ENCODE data around the gene RAMP1.

Gene RAMP1

DNA sequence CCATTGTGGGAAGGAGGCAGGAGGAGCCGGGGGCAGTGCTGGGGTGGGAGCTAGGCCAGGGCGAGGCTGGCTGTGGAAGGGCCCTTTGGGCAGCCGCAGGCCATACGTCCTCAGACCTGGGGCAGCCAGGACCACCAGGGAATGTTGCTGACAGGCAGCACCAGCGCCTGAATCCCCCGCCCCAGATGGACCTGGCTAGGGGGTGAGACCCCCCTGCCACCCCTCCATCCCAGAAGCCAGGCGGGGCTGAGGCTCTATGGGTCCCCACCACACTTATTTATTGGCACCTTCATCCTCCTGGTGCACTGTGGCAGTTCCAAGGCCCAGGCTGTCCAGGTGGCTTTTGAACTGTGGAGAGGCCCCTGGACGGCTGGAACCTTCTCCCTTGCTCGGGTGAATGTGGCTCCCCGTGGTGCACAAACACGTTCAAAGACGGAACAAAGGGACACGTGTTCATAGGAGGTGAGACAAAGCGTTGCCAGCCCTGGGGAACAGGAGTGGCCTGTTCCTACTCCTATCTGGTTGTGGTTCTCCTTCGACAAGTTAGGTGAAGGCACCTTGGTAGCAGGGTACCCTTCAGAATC is 35.1 kb downstream of the RAMP1 start:
- no peak for DNase-seq

DNA sequence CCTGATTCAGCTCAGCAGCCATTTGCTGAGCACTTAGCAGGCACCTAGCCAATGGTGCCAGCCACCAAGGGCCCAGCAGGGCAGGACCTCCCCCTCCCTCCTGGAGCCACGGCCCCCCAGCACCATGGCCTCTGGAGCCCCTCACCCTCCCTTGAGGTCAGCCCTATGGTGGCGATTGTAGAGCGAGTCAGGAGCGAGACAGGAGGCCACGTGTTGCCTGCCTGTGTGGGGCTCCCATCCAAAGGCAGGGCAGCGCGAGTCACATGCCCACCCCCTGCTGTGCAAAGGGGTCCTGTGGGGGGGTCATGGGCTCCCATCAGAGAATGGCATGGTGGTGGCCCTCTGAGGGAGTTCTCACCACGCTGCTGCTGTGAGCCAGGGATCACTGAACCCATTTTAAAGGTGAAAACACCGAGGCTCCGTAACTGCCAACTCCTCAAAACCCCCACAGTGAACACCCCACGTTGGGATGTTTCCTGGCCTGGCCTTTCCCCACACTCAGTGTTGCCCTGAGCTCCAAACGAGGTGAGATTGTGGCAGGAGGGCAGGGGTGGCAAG is 35.6 kb downstream of the RAMP1 start:
- DNase-seq, result no peak

DNA sequence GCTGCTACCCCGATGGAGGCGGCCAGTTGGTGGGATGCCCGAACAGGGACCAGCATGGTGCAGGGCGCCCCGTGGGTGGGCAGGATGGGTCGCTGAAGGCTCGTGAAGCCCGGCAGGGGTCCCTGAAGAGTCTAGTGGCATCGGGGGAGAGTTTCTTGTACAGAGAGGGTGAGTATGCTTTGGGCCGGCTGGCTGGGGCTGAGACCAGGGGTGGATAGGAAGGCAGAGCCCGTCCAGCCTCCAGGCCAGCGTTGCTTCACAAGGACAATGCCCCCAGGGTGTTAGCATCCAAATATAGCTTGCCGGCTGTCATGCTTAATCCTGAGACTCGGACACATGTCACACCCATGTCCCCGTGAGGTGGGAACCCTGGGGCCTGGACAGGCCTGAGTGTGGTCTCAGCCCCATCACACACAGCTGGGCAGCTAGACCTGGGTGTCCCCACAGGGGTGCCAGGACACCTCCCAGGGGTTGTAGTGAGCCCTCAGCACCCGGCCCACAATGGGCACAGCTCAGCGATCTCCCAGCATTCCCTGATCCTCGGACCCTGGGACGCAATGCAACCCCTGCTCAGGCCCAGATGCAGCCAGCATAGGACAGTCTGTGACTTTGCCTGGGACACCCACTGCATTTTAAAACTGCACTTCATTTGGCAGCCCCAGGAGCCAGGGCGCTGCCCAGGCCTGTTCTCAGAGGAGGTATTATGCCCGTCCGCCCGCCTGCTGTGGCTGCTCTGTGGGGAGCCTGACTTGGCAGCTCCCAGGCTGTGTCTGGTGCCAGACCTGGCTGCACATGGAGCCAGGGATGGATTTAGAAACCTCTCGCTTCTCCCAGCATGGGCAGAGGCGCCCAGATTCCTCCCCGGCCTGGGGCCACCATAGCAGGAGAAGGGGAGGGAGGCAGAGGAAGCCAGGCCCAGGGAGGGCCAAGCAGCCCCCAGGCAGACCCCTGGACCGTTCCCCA is 36.4 kb downstream of the RAMP1 start:
- DNase-seq, result peak in 51 of 56 donors; percentile 27 to 87 (median 57)

DNA sequence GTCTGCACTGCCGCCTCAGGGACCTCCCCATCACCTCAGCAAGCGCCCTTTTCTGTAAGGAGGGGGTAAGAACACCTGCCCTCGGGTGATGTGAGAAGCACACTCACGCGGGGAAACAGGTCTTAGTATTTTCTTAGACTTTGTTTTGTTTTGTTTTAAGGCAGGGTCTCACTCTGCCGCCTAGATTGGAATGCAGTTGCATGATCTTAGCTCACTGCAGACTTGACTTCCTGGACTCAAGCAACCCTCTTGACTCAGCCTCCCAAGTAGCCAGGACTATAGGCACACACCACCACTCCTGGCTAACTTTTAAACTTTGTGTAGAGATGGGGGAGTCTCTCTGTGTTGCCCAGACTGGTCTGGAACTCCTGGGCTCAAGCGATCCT is 37.1 kb downstream of the RAMP1 start:
- DNase-seq, result no peak

DNA sequence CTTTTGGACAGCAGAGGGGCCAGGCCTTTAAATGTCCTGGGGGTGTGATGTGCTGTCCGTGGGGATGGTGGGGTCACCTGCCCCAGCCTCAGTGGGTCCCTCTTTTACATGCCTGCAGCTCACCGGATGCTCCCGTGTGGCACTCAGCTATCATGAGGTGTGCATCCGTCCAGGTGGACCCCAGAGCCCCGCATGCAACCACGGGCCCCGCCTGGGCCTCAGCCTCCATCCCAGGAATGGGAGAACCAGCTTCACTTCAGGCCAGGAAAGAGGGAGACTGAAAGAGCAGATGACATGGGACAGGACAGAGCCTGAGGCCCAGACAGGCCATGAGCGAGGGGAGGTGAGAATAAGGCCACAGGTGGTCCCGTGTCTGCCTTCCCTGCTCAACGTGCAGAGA is 37.5 kb downstream of the RAMP1 start:
- no peak for DNase-seq

DNA sequence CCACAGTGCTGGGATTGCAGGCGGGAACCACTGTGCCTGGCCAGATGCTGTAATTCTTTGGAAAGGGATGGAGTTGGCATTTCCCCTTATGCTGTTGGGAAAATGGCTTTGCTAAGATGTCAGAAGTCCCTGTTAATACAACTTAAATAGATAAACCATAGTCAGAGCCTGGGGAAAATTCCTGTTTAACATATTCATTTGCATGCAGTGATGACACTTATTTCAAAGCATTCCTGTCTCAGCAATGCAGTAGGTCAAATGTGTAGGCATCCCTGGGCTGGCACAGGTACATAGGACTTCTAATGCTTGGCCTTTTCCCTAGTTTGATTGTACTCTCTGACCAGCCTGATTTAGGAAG is 38.6 kb downstream of the RAMP1 start:
- DNase-seq, result no peak

DNA sequence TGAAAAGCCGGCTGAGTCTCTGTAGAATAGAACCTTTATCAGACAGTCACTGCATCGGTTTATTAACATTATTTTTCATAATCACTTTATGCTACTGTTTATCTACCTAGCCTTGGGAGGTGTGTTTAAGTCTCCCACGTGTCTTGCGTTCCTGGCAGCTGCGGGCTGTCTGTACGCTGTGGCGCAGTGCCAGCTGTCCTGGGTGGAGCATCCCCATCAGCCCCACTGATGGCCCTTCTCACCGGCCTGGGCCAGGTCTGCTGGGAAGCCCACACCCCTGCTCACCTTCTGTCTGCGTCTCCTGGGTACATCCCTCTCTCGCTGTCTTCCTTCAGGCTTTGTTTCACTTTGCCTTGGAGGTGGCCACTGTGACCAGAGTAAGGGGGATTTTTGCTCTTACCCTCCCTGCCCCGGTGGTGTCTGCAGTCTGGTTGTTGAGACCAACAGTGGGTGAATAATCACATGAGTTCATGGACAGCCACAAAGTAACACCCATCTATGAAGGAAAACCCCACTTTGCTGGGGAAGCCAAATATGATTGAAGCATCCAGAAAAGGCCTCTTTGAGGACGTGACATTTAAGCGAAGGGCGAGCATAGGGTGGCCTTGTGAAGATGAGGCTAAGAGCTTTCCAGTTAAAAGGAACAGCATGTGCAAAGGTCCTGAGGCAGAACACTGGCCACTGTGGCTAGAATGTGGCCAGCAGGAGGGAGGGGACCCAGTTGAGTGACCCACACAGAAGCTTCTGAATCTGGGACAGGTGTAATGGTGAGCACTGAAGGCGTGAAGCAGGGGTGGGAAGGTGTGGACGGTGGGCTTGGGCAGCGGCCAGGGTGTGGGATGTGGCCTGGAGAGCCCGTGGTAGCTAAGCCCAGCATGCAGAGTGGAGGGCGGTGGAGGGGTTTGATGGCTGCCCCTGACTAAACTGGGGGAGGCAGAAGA is 41.7 kb downstream of the RAMP1 start:
- no peak for DNase-seq

DNA sequence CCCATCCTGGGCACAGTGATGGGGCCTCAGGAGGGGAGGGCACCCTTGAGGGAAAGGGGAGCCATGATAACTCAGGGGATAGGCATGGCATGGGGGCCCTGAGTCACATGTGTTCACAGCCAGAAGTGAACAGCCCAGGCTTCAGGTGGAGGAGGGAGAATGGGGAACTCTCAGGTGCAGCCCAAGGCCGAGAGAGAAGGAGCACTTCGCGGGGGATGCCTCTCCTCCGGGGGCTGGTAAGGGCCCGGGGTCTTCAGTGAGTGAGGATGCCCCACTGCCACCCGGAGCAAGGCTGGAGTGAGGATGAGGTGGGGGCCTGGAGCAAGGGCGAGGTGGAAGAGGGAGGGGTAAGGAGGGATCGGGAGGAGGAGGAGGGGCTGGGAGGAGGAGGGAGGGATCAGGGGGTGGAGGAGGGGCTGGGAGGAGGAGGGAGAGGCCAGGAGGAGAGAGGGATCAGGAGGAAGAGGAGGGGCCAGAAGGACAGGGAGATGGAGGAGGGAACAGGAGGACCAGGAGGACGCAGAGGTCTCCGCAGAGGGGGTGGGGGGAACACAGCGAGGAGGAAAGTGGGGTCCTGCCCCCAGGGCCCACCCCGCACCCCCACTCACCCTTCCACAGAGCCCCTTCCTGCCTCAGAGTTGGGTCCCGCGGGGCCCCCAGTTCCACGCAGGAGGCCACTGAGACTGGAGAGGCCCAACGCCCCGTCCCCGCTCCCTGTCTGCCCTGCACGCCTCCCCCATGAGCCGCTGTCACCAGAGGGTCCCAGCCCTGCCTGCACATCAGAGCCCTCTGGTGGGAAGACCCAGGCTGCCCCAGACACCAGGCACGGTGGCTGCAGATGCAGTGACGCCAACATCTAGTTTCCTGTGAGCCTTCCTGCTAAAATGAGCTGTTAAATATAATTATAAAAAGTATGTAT is 42.8 kb downstream of the RAMP1 start:
- DNase-seq, result no peak

DNA sequence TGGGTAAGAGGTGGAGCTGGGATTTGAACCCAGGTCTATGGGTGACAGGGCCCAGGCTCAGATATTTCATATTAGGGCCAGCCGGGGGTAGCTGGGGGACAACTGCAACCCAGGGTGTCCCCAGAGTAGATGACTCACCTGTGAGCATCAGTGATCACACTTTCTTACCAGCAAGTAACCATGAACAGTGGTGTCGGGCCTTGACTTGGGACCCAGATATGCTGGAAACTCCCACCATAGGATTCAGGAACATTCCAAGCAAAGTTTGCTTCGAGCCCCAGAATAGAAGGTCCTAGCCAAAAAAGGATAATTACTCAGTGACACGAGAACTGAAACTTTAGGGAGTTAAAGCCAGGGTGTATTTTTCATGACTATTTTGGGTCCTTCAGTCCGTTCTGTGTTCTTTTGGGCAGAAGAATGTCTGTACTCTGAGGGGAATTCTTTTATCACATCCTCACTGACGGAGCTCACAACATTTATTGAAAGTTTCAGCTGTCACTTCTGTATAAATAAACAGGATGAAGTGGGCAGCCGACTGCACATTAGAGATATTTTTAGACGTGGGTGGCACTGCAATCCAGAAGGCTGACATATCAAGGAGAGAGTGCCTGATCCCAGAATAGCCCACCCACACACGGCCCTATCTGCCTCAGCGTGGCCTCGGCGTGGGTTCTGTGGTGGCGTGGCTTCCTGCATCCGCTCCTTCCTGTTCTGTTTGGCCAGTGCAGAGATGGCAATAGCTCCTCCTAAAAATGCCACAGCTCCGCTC is 45.6 kb downstream of the RAMP1 start:
- peak in 18 of 56 donors; percentile 12 to 56 (median 30) for DNase-seq

DNA sequence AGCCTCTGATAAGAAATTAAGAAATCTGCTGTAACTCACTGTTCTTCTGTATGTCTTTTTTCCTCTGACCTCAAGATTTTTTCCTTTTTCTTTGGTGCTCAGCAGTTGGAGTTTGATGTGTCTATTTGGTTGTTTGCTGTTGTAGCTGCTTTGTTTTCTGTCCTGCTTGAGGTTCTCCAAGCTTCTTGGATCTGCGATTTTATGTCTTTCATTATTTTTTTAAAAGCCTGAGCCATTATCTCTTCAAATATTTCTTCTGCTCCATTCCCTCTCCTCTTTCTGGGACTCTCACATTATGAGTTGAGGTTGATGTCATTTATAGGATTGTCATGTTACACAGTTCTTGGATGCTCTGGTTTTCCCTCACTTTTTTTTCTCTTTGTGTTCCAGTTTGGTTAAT is 47.7 kb downstream of the RAMP1 start:
- no peak for DNase-seq

DNA sequence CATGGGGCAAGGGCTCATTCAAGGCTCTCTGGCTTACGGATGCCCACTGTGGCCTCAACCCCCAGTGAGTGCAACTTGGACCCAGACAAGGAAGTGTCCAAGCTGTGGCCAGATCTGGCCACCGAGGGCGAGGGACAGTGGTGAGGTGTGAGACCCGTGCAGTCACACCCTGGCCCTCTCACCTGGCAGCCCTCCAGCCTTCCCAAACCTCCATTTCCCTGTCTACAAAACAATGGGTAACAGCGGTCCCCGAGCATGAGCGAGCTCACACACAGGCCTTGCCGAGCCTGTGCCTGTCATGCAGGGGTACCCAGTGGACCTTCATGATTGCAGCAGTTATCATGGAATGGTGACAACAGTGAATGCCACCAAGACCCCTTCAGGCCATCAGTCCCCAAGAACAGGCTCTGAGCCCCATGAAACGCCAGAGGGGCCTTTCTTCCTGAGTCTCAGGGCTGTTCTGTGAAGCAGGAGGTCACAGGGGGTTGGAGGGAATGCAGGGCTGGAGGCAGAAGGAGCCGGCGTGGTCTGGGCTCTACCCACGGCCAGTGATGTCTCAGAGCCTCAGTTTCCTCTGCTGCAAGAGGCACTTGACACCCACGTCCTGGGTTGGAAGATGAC is 49.8 kb downstream of the RAMP1 start:
- no peak for DNase-seq

DNA sequence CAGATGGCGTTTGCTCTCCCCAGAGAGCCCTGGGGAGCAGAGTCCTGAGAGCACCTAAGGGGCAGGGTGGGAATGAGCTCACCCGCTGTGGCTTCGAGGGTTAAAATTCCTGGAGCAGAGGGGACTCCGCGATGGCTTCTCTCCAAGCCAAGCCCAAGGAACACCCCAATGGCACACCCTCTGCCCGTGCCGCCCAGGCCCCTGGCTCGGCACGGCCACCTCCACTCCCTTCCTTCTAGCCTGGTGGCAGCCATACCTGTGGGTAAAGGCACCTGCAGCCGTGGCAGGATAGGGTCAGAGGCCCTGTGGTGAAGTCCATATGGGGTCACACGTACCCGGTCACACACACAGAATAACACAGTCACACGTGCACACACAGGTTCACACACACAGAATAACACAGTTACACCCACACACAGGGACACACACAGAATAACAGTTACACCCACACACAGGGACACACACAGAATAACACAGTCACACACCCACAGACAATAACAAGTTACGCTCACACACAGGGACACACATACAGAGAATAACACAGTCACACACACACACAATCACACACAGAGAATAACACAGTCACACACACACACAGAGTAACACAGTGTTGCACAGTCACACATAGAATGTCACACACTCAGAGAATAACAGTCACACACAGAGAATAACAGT is 50.5 kb downstream of the RAMP1 start:
- no peak for DNase-seq

DNA sequence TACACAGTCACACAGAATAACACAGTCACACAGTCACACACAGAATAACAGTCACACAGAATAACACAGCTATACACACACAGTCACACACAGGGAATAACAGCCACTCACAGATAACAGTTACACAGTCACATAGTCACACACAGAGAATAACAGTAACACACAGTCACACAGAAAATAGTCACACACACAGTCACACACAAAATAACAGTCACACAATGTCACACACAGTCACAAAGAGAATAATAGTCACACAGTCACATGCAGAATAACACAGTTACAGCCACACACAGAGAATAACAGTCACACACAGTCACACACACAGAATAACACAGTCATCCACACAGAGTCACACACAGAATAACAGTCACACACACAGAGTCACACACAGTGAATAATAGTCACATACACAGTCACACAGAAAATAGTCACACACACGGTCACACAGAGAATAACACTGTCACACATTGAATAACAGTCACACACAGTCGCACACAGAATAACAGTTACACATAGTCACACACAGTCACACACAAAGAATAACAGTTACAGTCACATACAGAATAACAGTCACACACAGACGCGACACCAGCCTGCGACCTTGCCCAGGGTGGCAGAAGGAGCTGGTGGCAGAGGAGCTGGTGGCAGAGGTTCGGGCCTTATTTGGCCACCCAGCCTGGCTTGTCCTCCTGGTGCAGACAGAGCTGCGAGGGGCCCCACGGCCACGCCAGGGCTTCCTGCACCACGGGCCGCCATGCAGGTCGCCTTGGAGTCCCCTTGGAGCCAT is 51.3 kb downstream of the RAMP1 start:
- DNase-seq, result no peak

DNA sequence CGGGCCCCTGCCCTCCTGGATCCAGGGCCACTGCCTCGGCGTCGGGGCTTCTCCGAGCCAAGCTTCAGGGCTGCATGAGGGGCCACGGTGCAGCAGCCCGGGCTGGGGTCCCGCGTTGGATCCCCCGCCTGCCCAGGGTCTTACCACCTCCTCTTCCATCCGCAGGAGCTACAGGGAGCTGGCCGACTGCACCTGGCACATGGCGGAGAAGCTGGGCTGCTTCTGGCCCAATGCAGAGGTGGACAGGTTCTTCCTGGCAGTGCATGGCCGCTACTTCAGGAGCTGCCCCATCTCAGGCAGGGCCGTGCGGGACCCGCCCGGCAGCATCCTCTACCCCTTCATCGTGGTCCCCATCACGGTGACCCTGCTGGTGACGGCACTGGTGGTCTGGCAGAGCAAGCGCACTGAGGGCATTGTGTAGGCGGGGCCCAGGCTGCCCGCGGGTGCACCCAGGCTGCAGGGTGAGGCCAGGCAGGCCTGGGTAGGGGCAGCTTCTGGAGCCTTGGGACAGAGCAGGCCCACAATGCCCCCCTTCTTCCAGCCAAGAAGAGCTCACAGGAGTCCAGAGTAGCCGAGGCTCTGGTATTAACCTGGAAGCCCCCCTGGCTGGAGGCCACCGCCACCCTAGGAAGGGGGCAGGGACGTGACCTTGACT is 52.1 kb downstream of the RAMP1 start:
- no peak for DNase-seq

DNA sequence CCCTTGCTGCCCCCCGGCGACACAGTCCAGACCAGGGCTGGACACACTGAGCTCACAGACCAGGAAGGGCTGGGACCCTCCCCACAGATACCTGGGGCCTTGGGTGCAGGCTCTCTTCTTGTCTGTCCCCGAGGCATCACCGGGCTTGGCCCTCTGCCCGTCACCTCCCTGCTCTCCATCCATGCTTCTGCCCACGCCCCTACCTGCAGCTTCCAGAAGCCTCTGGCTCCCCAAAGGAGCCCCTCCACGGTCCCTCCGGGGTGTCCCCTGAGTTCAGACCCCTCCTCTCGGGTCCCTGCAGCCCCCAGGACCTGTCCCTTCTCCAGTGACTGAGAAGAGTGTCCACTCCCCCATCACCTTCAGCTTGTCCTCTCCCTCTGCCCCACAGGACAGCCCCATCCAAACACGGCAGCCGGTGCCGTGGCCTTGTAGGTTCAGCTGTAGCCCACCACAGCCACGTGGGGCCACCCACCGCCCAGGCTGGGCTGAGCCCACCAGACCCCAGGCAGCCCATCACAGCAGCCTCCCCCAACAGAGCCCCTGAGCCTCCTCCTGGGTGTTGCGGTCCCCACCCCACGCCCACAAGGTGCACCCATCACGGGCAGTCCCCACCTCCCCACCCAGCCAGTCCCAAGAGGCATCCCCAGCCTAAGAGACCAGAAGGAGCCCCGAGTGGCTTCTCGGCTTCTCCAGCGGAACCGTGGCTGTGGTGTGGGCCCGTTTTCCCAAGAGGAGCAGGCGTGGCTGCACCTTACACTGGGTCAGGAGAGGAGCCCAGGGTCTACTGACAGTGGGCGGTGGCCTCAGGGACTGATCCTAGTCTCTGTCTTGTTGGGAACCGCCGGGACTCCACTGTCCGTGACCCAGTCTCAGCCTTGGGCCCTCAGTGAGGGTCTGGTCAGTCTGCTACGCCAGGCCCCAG is 53.1 kb downstream of the RAMP1 start:
- no peak for DNase-seq

Measured in nucleus accumbens (tissue), 56 donors.